ENCODE results near the gene LAMTOR4.

The LAMTOR4 gene

DNA sequence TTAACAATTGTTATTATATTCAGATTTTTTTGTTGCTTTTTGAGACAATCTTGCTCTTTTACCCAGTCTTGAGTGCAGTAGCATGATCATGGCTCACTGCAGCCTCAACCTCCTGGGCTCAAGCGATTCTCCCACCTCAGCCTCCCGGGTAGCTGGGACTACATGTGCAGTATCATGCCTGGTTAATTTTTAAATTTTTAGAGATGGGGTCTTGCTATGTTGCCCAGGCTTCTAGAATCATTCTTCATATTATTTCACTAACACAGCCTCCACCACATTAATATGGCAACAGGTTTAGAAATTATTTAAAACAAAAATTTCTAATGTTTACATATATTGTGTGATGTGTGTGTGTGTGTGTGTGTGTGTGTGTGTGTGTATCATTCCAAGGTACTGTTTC, 1.4 kb upstream of the LAMTOR4 start:
- TF ChIP-seq, protein P1, sequence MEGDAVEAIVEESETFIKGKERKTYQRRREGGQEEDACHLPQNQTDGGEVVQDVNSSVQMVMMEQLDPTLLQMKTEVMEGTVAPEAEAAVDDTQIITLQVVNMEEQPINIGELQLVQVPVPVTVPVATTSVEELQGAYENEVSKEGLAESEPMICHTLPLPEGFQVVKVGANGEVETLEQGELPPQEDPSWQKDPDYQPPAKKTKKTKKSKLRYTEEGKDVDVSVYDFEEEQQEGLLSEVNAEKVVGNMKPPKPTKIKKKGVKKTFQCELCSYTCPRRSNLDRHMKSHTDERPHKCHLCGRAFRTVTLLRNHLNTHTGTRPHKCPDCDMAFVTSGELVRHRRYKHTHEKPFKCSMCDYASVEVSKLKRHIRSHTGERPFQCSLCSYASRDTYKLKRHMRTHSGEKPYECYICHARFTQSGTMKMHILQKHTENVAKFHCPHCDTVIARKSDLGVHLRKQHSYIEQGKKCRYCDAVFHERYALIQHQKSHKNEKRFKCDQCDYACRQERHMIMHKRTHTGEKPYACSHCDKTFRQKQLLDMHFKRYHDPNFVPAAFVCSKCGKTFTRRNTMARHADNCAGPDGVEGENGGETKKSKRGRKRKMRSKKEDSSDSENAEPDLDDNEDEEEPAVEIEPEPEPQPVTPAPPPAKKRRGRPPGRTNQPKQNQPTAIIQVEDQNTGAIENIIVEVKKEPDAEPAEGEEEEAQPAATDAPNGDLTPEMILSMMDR (conservative IDR thresholded peaks at IDR 0.05; ENCODE audit: low read depth, low read length), result no peak
- H3K4me3 ChIP-seq (ENCODE audit: low read length), result no peak overlapping the region
- DNase-seq (ENCODE audit: low read depth), result no peak

DNA sequence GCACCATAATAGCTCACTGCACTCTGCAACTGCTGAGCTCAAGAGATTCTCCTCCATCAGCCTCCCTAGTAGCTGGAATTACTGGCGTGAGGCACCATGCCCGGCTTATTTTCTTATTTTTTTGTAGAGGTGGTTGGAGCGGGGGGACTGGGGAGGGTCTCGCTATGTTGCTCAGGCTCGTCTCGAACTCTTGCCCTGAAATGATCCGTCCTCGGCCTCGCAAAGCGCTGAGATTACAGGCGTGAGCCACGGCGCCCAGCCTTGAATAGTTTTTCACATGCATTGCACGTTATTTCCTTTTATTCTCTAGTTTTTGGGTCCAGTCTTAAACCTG, 526 bp upstream of the LAMTOR4 start:
- no peak for DNase-seq (ENCODE audit: low read depth)
- TF ChIP-seq, protein P1 (conservative IDR thresholded peaks at IDR 0.05; ENCODE audit: low read depth, low read length), result no peak
- H3K4me3 ChIP-seq (ENCODE audit: low read length), result peak overlapping the region; percentile 53

DNA sequence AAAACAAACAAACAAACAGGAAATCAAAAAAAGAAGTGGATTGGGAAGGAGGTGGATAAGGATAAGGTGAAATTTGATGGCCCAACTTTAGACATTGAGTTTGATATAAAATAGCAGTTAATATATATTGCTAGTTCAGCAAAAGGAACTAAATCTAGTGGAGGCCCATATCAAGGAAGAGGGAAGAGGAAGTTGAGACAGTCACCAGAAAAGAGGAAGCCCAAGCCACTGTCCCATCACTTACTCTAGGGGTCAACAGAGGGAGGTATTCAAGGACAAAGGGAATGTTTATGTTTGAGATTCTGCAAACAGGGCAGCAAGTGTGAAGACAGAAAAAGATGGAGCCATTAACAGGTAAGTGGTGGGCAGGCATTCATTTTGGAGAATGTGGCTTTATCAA, 3.7 kb downstream of the LAMTOR4 start:
- TF ChIP-seq, protein P1 (conservative IDR thresholded peaks at IDR 0.05; ENCODE audit: low read depth, low read length), result no peak
- no peak for DNase-seq (ENCODE audit: low read depth)
- H3K4me3 ChIP-seq (ENCODE audit: low read length), result no peak overlapping the region

DNA sequence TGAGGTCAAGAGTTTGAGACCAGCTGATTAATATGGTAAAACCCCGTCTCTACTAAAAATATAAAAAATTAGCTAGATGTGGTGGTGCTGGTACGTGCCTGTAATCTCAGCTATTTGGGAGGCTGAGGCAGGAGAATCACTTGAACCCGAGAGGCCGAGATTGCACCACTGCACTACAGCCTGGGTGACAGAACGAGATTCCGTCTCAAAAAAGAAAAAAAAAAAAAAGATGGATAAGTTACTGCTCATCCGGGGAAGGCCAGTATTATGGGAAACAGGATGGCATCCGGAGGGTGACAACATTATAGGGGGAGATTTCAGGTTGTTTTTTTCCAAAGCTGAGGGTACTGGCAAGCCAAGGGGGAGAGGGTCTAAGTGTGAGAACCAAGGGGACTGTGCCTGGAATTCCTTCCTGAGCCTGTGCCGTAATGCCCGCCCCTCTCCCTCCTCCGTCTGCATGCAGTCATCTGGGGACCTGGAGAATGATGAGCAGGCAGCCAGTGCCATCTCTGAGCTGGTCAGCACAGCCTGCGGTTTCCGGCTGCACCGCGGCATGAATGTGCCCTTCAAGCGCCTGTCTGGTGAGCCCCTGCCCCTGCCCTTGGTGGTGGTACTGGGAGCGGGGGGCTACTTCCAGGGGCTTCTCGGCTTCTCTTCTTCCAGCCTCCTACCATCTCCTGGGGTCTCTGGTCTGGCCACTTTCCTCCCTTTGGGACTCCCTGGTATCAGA, 4.4 kb downstream of the LAMTOR4 start:
- H3K4me3 ChIP-seq (ENCODE audit: low read length), result no peak overlapping the region
- TF ChIP-seq, protein P1 (conservative IDR thresholded peaks at IDR 0.05; ENCODE audit: low read depth, low read length), result no peak
- DNase-seq (ENCODE audit: low read depth), result no peak

DNA sequence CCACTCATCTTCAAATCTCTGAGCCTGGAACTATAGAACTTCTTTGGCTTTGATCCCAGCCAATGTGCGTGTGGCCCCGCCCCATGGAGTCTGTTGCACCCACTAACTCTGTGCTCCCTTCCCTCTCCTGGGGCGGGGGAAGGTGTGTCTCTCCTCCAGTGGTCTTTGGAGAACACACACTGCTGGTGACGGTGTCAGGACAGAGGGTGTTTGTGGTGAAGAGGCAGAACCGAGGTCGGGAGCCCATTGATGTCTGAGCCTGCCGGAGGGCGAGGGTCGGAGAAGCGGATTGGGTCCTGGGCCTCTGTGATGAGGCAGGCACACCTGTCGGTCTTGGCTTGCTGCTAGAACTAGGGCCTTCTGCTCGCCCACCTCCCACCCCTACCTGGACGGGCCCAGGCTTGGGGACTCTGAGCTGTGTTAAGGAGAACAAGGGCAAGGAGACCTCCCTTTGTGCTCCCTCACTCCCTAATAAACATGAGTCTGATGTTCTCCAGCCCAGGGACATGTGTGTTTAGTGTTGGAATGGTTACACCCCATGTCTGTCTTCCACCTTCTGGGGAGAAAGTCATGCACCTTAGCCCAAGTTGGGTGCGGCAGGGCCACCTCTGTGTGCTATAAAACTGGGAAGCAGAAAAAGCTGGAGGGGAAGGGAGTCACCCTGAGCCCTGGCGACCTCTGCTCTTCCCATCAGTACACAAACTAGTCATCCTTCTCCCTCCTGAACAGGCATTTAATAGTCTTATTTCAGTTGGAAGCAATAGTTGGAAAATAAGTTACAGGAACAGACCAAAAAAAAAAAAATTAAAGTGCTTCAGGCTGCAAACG, 5.2 kb downstream of the LAMTOR4 start:
- DNase-seq (ENCODE audit: low read depth), result no peak
- TF ChIP-seq, protein P1 (conservative IDR thresholded peaks at IDR 0.05; ENCODE audit: low read depth, low read length), result no peak
- no peak overlapping the region for H3K4me3 ChIP-seq (ENCODE audit: low read length)

DNA sequence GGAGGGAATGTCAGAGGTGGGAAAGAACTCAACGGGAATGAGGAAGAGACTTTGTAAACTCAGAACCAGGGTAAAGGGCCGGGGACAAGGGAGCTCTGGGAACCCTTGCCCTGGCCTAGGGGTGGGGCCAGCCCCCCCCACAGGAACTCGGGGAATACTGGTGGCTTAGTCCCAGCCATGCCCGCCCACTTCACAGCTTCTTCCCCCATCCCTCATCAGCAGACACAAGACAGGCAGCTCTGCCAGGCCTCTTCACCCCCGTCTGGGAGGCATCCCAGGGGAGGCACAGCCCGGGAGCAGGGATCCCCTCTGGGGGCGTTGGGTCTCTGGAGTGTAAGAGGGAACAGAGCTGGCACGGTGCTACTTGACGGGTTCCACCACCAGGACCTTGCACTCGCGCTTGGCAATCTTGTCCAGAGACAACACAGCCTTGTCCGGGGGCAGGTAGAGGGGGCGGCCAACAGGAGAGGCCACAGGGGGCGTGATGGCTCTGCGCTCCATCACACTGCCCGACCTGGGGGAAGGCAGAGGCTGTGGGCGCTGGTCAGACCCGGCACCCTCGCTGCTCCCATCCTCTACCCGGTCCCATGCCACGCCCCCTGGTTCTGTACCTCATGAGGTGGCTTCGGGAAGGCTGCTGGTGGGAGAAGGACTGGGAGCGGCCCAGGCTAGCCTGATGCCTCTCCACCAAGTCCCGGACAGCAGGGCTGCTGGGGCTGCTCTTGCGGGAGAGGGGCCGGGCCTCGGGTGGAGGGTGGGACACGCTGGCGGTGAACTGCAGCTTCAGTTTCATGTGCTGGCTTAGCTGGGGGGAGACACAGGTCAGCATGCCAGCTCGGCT, 6.2 kb downstream of the LAMTOR4 start:
- H3K4me3 ChIP-seq (ENCODE audit: low read length), result no peak overlapping the region
- TF ChIP-seq, protein P1 (conservative IDR thresholded peaks at IDR 0.05; ENCODE audit: low read depth, low read length), result no peak
- DNase-seq (ENCODE audit: low read depth), result no peak
